Activated gamma-delta T cell treated with anti-CD3 and anti-CD28 coated beads, Interleukin-2, amount 50 U/mL, for 16 hours (primary cell): ENCODE measurements around the gene BCL2.
A peak's percentile ranks its signal among the peaks of the same experiment; 100 is the strongest.

ENCODE experiments used
- DNase-seq: peaks from one replicate; pipeline ENCODE4 v3.0.0-alpha.2; 2020; ENCODE audit warnings: low read depth

BCL2 gene

DNA sequence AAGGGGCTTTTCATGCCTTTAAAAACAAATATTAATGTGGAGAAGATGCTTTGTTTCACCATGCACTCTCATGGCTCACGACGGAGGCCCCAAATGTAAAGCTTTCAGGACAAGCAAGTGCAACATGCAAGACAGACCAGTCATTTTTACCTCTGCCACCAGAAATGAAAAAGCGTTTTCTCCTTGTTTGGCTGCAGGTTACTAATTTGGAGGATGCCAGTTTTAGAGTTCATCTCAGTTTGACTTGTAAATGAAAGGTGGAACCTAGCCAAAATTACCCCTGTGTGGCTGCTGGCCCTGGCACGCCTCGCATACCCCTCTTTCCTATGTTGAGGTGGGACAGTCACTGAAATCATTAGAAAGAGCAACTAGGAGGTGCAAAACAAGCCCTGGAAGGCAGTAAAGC is 138.6 kb downstream of the BCL2 start:
- no peak for DNase-seq

GRCh38 chr18:63180321-63180720 is 139.2 kb downstream of the BCL2 start:
- no peak for DNase-seq

DNA sequence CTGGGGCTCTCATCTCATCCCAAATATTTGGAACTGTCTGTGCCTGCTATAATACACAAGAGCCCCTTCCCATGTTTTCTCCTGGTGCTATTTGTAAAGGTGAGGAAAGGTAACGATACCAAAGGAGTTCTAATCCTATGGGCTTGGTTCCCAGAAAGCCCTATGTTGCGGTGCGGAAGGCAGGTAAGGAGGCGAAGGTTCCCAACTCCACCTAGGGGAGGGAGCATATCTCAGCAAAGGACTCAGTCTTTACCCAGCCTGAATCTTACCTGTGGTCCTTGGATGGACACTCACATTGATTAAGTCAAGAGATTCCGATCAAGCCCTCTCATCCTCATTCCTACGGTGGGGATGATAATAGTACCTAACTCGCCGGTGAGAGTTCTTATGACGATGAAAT is 140.1 kb downstream of the BCL2 start:
- no peak for DNase-seq

GRCh38 chr18:63178971-63179370 is 140.6 kb downstream of the BCL2 start:
- no peak for DNase-seq

DNA sequence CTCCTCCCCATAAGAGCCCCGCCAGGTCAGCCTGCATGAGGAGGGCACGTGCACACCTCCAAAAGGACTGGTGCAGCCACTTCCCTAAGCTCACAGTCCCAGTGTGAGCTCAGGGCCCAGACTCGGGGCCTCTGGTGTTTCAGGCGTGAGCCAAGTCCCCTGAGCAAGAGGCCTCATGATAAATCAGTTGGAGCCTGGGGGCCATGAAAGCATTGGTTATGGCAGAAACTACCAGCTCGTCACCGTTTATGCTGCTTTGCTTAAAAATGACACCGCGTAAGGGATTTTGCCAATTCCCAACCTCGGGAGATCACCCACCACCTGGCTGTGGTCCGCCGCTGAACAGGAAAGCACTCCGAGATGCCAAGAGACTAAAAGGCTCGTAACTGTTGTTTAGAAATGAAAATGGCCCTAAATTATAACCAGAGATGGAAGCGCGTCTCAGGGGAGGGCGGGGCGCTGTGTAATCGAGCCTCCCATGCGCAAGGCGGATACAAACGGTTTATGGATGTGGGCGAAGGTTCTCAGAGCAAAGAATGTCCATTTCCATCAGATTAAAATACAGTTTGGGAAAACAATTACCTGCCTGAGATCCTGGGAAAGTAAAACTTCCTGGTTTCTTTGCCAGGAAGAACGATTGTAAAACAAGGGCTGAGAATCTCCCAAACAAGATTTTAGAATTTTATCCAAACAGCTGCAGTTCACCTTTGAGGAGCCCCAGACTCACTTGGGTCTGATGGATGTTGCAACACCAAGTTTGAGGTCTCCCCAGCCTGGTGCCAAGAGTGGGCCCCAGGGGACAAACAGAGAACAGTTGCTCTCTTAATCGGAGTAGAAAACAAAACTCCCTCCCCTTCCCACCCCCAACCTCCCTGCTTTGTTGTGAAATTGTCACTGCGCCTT is 141.4 kb downstream of the BCL2 start:
- no peak for DNase-seq

GRCh38 chr18:63177259-63177658 is 142.3 kb downstream of the BCL2 start:
- DNase-seq = no peak

DNA sequence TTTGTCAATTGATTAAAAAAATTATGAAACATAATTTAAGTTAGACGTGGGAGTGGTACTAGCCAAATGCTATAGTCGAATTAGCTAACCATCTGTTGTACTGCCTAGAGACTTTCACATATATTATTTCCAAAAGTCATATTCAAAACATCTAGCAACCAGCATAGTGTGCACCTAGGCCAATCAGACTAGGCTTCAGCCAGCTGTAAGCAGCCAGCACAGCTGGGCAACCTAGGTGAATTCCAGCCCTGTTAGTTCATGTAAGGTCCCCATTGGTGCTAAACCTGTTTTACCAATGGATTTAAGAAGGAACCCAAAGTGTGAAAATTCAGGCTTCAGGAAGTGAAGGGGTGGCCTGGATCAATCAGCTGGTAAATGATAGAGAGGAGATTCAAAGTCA is 144.3 kb downstream of the BCL2 start:
- DNase-seq = no peak

- no peak for DNase-seq
Measured at GRCh38 chr18:63173983-63174382, 145.6 kb downstream of the BCL2 start.

DNA sequence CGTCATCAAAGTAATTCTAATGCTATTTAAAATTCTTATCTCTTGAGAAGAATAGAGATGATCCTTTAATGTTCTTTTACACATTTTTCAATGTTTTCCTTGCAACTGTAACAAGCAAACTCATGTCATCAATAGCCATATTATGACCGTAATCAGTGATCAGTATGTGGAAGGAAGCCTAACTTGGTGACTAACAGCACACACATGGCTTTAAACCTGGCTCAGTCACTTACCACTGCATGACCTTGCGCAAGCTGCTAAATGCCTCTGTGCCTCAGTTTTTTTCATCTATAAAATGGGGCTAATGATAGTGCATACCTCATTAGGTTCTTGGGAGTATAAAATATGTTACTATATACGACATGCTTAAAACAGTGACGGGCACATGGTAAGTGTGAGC is 149.7 kb downstream of the BCL2 start:
- DNase-seq = no peak

GRCh38 chr18:63168287-63168686 is 151.3 kb downstream of the BCL2 start:
- DNase-seq = no peak

GRCh38 chr18:63166142-63166541 is 153.4 kb downstream of the BCL2 start:
- DNase-seq = no peak

- DNase-seq = no peak
Measured at GRCh38 chr18:63164396-63164795, 155.2 kb downstream of the BCL2 start.

DNA sequence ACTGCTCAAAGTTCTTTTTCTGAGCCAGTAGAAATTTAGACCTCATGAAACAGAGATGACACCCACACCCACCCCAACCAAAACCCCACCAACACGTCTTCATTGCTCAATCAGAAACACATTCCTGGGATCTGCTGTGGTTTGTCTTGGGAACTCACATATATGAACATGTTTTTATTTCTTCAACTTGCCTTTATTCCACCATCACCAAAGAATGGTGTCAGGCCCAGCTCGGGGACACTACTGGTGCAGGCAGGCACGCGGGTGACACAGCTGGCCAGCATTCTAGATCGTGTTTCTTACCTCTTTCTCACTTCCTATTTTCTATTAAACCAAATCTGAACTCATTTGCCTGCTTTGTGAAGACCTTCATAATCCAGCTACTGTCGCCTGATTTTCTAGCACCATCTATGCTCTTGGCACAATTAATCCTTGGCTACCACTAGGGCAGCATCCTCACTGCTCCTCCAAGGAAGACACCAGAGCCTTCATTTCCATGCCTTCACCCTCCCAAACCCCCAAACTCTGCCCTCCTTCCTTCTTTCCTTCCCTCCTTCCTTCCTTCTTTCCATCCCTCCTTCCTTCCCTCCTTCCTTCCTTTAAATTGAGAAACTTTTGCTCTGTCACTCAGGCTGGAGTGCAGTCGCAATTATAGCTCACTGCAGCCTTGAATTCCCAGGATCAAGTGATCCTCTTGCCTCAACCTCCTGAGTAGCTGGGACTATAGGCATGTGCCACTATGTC is 157.1 kb downstream of the BCL2 start:
- no peak for DNase-seq

DNA sequence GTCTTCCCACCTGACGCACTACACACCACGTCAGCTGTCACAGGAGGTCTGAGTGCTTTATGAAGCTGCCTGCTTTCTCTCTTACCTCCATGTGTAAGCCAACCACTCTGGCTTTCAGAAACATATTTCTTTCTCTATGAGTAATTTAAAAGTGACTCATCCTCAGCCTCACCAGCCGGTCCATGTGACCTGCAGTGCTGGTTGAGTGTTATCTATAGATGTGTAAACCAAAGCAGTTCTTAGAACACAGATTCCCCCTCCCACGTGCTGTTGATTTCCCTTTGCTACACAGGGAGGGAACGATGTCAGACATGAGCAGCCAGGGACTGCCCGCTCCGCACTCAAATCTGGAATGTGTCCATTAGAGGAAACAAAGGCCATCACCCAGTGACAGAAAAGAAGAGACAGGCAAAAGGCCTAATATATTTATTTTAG is 157.8 kb downstream of the BCL2 start:
- DNase-seq = peak; percentile 74

DNA sequence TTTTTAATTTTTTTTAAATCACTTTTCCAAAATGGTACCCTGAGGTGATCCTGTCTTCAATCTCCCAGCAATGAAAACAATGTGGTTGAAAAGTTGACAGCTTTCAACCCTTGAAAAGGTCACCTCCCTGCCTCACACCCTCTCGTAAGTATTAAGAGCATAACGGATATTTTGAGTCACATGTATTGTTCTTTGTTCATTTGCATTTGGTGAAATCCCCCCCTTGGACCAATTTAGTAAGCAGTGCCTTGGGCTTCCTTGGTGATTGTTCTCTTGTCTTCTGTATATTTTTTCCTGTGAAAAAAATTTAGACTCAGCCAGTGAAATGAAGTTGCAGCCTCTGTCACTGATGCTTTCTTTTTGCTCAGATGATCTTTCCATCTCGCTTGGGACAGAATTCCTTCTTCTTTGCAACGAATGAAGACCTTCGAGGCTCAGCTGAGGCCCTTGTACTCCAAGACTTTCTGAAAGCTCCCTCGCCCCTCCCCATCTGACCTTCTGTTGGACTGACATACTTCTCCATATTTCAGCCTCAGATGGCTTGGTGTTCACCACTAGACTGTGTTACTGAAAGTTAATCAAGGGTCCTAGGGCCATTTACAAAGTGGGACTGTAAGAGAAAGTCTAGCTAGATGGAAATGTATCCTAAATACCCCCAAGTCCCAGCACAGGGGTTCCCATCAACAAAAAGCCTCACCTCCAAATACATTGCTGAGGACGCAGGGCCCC is 158.4 kb downstream of the BCL2 start:
- no peak for DNase-seq

- DNase-seq = no peak
Measured at GRCh38 chr18:63160172-63160995, 159.2 kb downstream of the BCL2 start.

- DNase-seq = no peak
Measured at GRCh38 chr18:63159590-63159989, 160.0 kb downstream of the BCL2 start.

GRCh38 chr18:63158676-63159291 is 160.8 kb downstream of the BCL2 start:
- no peak for DNase-seq

- DNase-seq = no peak
Measured at GRCh38 chr18:63158012-63158631, 161.4 kb downstream of the BCL2 start.

DNA sequence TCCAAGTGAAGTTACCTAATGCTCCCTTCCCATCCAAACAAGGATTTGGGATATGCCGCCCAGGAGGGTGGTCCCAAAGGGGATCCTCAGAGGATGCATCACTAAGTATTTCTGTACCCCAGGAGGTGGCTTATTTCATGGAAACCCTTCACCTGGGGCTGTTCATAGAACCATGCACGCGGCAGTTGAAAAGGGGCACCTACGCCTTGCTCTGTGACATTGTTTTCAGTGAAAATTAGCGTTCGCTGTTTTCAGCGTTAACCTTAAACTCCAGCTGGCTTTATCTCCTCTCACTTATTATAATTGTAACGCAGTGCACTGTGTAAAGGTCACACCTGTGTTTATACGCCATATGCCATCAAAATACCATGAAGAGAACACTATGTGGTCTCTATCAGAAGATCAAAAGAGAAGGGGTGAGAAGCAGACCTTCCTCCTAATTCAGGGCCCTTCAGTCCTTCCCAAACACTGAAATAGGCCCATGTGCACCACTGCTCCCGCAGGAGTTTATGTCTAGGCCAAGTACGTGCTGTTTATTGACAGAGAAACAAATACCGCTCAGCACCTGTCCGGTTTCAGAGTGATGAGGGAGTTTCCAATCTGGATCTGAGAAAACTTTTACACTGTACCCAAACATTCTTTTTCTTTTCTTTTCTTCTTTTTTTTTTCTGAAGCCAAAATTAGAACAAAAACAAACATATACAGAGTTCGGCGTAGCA is 162.1 kb downstream of the BCL2 start:
- no peak for DNase-seq
